Effector CD8-positive, alpha-beta T cell (primary cell): ENCODE results near the gene SNRNP70.
"Not testable (repeated sequence)": the region's sequence is repeated elsewhere in the genome, so short reads cannot be mapped to it uniquely, and the experiment has no call there.

Experiments used
- DNase-seq: peaks from one replicate; lab custom pipeline; 2025; lab: John Stamatoyannopoulos, UW

The SNRNP70 gene

DNA sequence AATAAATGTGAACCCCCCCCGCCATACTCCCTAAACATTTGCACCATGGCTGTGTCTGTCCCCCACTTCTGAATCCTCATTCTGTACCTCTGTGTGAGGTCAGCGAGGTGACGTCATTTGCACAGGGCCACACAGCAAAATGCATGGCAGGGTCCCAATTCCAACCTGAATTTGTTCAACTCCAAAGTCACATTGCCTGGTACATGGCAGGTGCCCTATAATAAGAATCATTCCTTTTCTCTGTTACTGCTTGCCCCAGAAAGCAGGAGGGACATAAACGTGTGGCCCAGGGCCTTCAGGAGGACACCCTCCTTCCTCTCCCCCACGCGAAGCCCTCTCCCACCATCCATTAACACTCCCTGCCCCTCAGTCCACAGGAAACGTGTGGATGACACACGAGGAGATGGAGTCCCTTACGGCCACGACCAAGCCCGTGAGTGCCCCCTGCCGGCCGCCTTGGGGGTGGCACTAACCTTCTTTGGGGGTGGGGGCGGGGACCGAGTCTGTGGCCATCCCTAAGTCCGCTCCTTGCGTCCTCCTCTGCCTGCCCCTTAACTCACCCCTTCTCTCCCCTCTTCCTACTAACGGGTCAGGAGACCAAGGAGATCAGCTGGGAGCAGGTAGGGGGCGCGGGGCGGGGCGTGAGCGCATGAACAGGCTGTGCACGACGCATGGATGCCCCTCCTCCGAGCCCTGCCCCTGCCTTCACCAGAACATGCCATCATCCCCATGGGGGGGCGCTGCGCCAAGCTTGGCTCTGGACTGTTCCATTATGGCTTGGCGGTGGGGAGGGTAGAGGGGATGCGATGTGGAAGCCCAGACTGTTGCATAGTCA lies 60.5 kb downstream of the SNRNP70 start:
- peak; percentile 77 for DNase-seq

DNA sequence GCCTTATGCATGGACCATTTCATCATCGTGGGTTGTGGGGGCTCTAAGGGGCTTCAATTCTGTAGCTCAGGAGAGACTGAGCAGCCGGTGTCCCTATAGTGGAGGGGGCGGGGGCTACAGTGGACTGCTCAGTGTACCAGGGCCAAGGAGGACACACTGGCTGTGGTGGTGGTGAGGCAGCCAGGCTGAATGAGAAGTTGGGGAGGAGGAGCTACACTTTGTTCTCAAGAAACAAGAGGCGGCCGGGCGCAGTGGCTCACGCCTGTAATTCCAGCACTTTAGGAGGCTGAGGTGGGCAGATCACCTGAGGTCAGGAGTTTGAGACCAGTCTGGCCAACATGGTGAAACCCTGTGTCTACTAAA lies 61.1 kb downstream of the SNRNP70 start:
- not testable (repeated sequence) for DNase-seq

- no peak for DNase-seq
Observed at GRCh38 chr19:49148044-49148682, 62.9 kb downstream of the SNRNP70 start.

DNA sequence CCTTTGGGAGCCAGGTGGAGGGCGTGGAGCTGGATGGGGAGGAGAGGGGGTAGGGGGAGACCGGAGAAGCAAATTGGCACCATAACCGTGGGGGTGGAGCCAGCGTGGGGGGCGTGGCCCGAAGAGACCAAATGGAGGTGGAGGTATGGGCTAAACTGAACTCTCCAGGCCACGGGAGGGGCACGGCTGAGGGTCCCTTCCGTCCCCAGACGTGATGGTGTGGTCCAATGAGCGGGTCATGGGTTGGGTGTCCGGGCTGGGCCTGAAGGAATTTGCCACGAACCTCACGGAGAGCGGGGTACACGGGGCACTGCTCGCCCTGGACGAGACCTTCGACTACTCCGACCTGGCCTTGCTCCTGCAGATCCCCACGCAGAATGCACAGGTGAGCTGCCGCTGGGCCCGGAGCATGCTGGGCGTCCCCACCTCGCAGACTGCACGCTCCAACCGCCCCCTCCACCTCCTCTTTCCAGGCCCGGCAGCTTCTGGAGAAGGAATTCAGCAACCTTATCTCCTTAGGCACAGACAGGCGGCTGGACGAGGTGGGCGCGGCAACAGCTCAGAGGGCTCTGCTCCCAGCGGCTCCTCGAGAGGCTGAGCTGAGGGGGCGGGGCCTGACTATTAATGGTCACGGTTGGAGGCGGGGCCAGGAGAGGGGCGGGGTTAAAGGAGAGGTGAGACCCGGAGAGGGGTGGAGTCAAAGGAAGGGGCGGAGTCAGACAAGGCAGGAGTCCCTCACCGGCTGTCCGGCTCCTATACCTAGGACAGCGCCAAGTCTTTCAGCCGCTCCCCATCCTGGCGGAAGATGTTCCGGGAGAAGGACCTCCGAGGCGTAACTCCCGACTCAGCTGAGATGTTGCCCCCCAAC lies 63.8 kb downstream of the SNRNP70 start:
- peak; percentile 79 for DNase-seq

- no peak for DNase-seq
Observed at GRCh38 chr19:49149652-49150105, 64.4 kb downstream of the SNRNP70 start.

- peak; percentile 23 for DNase-seq
Observed at GRCh38 chr19:49150106-49150943, 65.1 kb downstream of the SNRNP70 start.

DNA sequence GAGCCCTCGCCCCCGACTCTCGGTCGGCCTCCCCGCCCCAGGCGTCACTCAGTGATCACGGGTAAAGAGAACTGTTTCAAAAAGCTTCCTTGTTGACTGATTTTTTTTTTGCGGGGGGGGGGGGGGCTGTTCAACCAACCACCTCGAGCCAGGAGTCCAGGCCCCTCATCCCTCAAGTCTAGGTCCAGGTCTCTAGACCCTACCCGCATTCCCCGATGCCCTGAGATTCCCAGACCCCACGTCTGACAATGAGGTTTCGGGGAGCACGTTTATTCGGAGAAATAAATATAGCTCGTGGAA lies 65.6 kb downstream of the SNRNP70 start:
- DNase-seq = no peak

DNA sequence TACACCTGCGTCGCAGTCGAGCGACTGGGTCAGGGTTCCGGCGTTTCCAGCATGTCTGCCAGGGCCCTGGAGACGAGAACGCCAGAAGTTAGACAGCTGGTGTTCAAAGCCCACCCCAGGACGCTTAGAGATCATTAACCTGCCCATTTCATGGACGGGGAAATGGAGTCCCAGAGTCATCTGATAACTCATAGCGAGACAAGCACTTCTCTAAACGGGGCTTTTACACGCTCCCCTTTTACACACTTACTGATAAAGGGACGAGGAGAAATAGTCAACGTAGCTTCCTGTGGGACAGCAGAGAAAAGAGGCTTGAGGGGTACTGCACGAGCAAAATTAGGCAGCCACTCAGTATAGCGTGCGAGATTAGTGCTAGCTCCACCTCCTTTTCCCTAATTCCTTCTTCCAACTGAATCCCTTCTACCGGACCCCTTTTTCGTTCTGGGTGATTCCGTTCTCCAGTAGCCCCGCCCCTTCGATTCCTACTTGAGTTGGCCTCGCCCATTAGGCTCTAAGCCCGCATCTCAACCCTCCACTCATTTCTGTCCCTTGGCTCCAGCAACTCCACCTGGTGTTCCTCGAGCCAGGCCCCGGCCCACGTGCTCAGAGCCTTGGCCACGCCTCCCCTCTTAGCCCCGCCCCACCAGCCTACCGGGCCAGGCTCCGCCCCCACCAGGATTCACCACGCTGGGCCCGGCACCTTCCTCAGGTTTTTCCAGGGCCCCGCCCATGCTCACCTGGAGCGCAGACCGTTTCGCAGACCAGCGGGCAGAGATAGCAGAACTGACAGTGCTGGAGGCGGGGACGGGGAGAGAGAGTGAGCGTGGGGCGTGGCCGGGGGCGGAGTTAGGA lies 66.2 kb downstream of the SNRNP70 start:
- DNase-seq = peak; percentile 15

GRCh38 chr19:49152119-49152550 lies 66.9 kb downstream of the SNRNP70 start:
- DNase-seq = no peak

DNA sequence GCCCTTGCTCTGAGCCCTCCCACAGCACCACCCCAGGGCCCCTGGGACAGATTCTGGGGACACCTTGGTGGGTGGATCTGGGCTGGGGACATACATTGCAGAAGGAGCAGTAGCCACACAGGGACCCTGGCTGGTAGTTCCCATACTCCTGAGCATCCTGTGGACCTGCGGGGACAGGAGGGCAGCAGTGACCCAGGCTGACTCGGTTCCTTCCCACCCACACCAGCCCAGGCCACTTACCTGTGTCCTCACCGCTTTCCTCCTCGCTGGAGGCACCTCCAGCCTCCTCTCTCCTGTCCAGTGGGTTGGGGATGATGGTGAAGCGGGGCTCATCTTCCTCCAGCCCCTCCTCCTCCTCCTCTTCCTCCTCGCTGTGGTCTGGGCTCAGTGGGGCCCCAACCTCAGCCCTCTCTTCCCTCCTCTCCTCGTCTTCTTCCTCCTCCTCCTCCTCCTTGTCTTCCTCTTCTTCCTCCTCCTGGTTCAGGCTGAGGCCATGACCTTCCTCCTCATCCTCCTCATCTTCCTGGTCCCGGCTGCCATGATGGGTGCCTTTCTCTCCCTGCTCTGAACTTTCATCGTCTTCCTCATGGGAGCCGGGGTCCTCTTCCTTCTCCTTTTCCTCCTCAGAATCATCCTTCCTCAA lies 68.0 kb downstream of the SNRNP70 start:
- no peak for DNase-seq

GRCh38 chr19:49154279-49154678 lies 69.0 kb downstream of the SNRNP70 start:
- no peak for DNase-seq

GRCh38 chr19:49155005-49155819 lies 70.0 kb downstream of the SNRNP70 start, which contains the start of gene HRC:
TSS of gene HRC (minus strand) at chr19:49155396. CDS start at chr19:49155237, 159 bp downstream.
- DNase-seq = no peak

DNA sequence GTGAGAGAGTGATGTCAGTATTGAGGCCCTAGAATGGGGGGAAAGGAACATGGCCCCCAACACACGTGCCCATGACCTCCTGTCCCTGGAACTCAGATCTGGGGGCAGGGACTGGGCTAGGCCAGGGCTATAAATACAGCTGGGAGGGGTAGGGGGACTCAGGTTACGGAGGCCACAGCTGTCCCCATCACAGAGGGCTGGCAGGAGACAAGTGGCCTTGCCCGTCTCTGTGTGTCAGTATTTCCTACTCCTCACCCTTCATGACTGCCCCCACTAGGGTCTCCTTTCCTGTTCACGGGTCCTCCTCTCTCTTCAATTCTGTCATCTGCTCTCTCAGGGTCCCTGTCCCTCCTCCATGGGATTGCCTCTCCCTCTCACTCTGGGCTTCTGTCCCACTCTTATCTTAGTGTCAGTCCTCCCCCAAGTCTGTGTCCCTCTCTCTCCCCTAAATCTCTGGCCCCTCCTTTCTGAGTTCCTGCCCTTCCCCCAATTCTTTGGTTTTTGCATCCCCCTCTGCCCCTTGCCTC lies 70.6 kb downstream of the SNRNP70 start:
- no peak for DNase-seq

GRCh38 chr19:49157445-49158224 lies 72.4 kb downstream of the SNRNP70 start, which contains the start of gene TRPM4:
TSS of gene TRPM4 (plus strand) at chr19:49157792. CDS start at chr19:49157867, 75 bp downstream.
- peak; percentile 22 for DNase-seq
